Measurements from ENCODE around the gene EPRS1. TPM values are rescaled to one million over a fixed set of nuclear protein-coding genes. Genes with fewer than 3 reads are reported as not detected.

Gene EPRS1
- total RNA-seq, 1 donor from 2014 or later, result 114 TPM

DNA sequence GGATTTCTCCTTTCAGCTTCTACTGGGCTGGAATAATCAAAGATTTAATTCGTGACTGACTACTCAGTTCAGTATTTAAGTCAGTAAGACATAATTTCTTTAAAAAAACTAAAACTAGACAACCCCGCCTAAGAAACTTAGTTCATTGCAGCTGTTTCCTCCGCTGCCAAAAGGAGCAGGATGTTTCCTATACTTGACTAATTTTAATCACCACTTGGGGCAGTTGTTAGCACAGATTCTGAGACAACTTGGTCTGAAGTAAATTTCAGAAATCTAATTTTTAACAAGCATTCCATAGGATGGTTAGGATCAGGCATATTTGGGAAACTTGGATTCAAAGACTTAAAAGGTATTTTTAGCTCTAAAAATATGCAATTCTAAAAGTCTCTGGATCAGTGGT is 34.0 kb downstream of the EPRS1 start:
- no peak for DNase-seq
- no peaks in the 10 kb centered on the region for H3K4me1 Mint-ChIP-seq
- intact Hi-C loops (cut with micrococcal nuclease), result no loop called here
- TF ChIP-seq, protein P1, sequence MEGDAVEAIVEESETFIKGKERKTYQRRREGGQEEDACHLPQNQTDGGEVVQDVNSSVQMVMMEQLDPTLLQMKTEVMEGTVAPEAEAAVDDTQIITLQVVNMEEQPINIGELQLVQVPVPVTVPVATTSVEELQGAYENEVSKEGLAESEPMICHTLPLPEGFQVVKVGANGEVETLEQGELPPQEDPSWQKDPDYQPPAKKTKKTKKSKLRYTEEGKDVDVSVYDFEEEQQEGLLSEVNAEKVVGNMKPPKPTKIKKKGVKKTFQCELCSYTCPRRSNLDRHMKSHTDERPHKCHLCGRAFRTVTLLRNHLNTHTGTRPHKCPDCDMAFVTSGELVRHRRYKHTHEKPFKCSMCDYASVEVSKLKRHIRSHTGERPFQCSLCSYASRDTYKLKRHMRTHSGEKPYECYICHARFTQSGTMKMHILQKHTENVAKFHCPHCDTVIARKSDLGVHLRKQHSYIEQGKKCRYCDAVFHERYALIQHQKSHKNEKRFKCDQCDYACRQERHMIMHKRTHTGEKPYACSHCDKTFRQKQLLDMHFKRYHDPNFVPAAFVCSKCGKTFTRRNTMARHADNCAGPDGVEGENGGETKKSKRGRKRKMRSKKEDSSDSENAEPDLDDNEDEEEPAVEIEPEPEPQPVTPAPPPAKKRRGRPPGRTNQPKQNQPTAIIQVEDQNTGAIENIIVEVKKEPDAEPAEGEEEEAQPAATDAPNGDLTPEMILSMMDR (IDR thresholded peaks at IDR 0.05), result no peak
- H3K36me3 Mint-ChIP-seq (ENCODE audit: low read depth), result peaks cover 78% of the 10 kb centered on the region
- no peak for ATAC-seq (ENCODE audit: low read depth)
- H3K4me3 Mint-ChIP-seq, result no peak overlapping the region
- ChIA-PET POLR2A (no interaction called here), CTCF (no interaction called here)
- no peaks in the 10 kb centered on the region for H3K27me3 Mint-ChIP-seq
- H3K27ac Mint-ChIP-seq, result no peak overlapping the region
- H3K9me3 Mint-ChIP-seq, result no peaks in the 10 kb centered on the region

DNA sequence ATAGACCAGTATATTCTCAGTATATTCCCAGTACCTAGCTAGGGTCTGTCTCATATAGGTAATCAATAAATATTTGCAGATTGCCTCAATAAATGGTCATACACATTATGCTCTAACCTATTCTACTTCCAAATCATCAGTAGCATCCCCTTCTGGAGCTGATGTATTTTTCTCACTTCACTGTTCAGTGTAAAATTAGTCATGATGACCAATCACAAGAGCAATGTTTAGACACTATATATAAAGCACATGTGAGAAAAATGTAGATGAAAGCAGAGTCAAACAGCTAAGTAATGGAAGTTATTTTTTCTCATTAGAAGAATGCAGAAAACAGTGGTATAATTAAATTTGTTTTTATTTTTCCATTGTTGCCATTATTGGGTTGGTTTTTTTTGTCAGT is 34.7 kb downstream of the EPRS1 start:
- no peaks in the 10 kb centered on the region for H3K9me3 Mint-ChIP-seq
- intact Hi-C loops (cut with micrococcal nuclease), result no loop called here
- H3K36me3 Mint-ChIP-seq (ENCODE audit: low read depth), result peaks cover 81% of the 10 kb centered on the region
- H3K4me3 Mint-ChIP-seq, result no peak overlapping the region
- DNase-seq, result no peak
- no peak overlapping the region for H3K27ac Mint-ChIP-seq
- POLR2A ChIA-PET, result no interaction called here
- TF ChIP-seq, protein P1 (IDR thresholded peaks at IDR 0.05), result no peak
- H3K27me3 Mint-ChIP-seq, result no peaks in the 10 kb centered on the region
- ATAC-seq (ENCODE audit: low read depth), result no peak
- CTCF ChIA-PET, result no interaction called here
- no peaks in the 10 kb centered on the region for H3K4me1 Mint-ChIP-seq

DNA sequence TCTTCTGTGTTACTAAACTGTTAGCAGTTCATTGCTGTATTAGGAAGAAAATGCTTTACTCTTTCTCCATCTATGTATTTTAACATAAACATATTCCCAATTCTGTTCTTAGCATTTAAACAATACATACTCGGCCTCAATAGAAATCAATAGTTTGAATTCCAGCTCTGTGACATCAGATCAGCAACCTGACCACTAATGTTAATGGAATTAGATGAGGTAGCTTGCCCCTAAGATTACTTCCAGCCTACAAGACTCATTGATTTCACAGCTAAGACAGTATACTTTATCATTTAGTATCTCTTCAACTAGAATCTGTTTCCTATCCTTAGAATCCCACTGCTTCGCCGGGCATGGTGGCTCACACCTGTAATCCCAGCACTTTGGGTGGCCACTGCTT is 38.9 kb downstream of the EPRS1 start:
- H3K9me3 Mint-ChIP-seq, result no peaks in the 10 kb centered on the region
- H3K27ac Mint-ChIP-seq, result no peak overlapping the region
- CTCF ChIA-PET, result no interaction called here
- ATAC-seq (ENCODE audit: low read depth), result no peak
- intact Hi-C loops (cut with micrococcal nuclease), result no loop called here
- no peaks in the 10 kb centered on the region for H3K27me3 Mint-ChIP-seq
- TF ChIP-seq, protein P1 (IDR thresholded peaks at IDR 0.05), result no peak
- peaks cover 73% of the 10 kb centered on the region for H3K36me3 Mint-ChIP-seq (ENCODE audit: low read depth)
- POLR2A ChIA-PET, result no interaction called here
- no peak for DNase-seq
- no peak overlapping the region for H3K4me3 Mint-ChIP-seq
- no peaks in the 10 kb centered on the region for H3K4me1 Mint-ChIP-seq

DNA sequence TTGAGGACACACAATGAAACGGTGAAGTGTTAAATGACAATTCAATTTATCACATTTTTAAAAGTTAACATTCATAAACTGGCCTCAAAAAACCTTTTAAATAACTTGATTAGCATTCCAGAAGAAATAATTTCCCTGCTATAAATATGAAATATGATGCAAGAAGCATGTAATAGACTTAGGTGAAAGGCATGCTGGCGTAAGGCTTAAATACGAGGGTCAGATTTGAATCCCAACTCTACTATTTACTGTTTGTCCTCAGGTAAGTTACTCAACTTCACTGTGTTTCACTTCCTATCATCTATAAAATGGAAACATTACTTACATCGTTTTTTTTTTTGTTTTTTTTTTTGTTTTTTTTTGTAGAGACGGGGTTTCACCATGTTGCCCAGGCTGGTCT is 40.8 kb downstream of the EPRS1 start:
- ATAC-seq (ENCODE audit: low read depth) (no peak), DNase-seq (no peak)
- TF ChIP-seq, protein P1 (IDR thresholded peaks at IDR 0.05), result no peak
- Mint-ChIP-seq H3K4me1 (no peaks in the 10 kb centered on the region), H3K9me3 (no peaks in the 10 kb centered on the region), H3K36me3 (ENCODE audit: low read depth) (peaks cover 76% of the 10 kb centered on the region), H3K27ac (no peak overlapping the region), H3K27me3 (no peaks in the 10 kb centered on the region), H3K4me3 (no peak overlapping the region)
- POLR2A ChIA-PET, result interaction anchor here (0.7 kb wide), 1 partner anchor 17 kb away, joined by 3 read pairs; no protein-coding TSS in a partner anchor
- CTCF ChIA-PET, result no interaction called here
- intact Hi-C loops (cut with micrococcal nuclease), result no loop called here

DNA sequence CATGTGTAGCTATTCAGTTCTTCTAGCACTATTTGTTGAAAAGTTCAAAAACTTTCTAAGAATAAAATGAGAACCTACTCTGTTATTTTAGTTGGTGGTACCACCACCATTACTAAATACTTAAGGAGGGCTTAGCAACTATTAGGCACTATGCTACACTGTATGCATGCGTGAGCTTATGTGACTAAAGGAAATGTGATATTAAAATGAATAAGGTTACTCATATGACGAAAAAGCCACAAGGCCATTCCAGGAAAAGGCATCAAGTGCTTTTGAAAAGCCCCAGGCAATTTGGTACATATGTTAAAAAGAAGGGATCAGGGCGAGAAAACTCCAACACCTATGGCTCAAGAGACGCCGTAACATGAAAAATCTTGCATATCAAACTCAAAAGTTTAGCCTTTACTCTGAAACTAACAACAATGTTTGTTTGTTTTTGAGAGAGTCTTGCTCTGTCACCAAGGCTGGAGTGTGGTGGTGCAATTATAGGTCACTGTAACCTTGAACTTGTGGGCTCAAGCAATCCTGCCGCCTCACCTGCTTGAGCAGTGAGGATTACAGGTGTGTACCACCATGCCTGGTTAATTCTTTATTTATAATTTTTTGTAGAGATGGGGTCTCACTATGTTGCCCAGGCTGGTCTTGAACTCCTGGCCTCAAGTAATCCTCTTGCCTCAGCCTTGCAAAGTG is 42.5 kb downstream of the EPRS1 start:
- no peaks in the 10 kb centered on the region for H3K4me1 Mint-ChIP-seq
- DNase-seq (no peak), ATAC-seq (ENCODE audit: low read depth) (no peak)
- ChIA-PET CTCF (no interaction called here), POLR2A (no interaction called here)
- peaks cover 68% of the 10 kb centered on the region for H3K36me3 Mint-ChIP-seq (ENCODE audit: low read depth)
- intact Hi-C loops (cut with micrococcal nuclease), result no loop called here
- no peaks in the 10 kb centered on the region for H3K27me3 Mint-ChIP-seq
- H3K4me3 Mint-ChIP-seq, result no peak overlapping the region
- no peak overlapping the region for H3K27ac Mint-ChIP-seq
- H3K9me3 Mint-ChIP-seq, result no peaks in the 10 kb centered on the region
- TF ChIP-seq, protein P1 (IDR thresholded peaks at IDR 0.05), result no peak

All from activated B cell treated with CpG ODN at 0.5 μM for 24 hours (primary cell).